Right kidney (tissue), 1 donor: ENCODE results near the gene UAP1L1.

Experiments used
- DNase-seq: peaks from one replicate; pipeline ENCODE4 v3.0.0-alpha.2; 2016

UAP1L1 gene

DNA sequence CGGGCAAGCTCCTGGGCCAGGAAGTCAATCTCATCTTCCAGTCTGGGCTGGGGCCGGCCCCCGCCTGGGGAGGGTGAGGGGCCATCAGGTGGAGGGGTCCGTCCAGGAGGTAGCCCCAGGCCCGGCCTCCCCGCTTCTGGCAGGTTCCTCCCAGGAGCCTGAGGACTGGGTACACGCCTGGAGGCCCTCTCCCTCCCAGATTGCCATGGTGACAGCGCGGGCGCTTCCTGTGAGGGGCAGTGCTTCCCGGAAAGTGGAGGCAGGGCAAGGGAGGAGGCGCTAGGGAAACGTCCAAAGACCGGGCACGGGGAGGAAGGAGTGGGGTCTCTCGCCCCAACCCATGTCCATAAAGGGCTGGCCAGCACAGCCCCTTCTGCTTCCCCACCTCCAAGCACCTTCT, 36.2 kb upstream of the UAP1L1 start:
- no peak for DNase-seq

- DNase-seq = no peak
These were observed 34.3 kb upstream of the UAP1L1 start for GRCh38 chr9:137042751-137043727.

DNA sequence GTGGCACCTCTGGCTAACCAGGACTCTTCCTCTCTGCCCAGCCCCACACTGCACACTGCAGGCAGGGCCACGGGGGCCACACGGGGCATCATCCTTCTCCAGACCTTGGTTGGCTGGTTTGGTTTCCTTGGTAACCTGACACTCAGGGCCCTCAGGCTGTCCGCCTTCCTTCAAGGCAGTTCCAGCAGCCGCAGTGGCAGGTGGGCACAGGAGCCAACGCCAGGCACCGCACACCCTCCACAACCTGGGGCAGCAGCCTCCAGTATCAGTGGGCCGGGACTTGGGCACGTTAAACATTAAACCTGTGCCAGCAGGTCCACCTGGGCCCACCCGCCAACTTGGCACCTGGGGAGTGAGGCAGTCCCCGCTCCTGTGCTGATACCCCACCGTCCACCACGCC, 33.3 kb upstream of the UAP1L1 start:
- no peak for DNase-seq

- no peak for DNase-seq
These were observed 32.7 kb upstream of the UAP1L1 start for GRCh38 chr9:137044502-137045177.

GRCh38 chr9:137045294-137046087, 31.8 kb upstream of the UAP1L1 start:
- no peak for DNase-seq

GRCh38 chr9:137046088-137046787, 31.1 kb upstream of the UAP1L1 start, which contains the start of gene NPDC1:
Gene NPDC1, minus strand, starts transcription at chr9:137046177. Its CDS starts 188 bp downstream, at chr9:137045989.
- DNase-seq = peak; percentile 92

DNA sequence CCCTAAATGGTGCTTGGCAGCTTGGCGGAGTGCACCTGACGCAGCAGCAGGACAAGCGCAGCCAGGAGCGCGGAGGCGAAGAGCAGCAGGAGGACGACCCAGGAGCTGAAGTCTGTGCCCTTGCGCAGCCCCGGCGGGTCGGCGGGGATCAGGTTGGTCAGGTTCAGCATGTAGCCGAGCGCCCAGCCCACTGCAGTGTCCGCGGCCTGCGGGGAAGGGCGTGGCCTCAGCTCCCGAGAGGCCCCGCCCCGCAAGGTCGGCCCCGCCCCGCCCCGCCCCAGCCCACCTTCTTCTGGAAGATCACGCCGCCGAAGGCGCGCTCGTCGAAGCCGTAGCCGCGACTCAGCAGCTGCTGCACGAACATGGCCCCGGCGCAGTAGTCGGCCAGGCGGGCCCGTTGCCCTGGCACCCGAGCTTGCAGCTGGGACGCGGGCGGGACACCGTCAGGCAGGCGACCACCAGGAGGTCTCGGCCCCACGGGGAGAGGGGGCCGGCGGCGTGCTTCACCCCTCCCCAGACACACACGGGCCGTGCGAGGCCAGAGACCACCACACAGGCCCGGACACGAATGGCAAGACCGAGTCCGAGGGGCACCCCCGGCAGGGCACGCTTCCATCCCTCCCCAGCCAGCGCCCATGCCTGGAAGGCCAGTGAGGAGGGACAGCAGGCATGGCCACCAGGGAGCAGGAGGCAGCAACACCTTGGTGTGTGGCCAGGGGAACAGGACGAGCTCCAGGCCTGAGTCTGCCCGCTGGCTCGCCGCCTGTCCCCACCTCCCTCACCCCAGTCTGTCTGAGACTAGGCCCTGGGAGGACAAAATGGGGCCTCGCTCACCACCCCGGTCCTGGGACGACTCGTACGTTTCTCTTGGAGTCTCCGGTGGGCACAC, 28.4 kb upstream of the UAP1L1 start:
- DNase-seq = no peak

DNA sequence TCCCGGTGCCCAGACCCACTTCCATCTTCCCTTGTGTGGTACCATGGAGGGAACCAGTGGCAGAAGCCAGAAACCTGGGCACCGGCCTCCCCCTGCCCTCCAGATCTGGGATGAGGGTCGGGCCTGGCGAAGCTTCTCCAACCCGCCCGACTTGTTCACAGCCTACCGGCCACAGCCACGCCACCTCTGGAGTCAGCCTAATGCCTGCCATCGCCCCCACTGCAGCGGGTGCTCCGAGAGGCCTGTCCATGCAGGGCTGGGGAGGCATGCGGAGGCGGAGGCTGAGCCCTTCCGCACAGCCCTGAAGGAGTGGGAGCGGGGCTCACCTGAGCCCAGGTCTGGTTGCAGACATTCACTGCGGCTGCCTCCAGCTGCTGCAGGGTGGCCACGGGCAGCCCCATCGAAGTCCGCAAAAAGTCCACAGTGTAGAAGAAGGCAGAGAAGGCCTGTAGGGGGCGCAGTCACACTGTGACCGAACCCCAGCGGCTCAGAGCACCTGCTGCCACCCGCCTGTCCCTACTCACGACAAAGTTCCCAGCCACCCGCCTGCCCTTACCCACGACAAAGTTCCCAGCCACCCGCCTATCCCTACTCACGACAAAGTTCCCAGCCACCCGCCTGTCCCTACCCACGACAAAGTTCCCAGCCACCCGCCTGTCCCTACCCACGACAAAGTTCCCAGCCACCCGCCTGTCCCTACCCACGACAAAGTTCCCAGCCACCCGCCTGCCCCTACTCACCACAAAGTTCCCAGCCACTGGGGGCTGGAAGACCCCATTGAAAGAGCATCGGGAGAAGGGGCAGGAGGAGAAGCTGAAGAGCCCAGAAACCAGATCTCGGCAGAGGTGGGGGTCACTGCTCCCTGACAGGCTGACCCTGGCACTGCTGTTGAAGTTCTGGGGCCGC, 27.5 kb upstream of the UAP1L1 start:
- DNase-seq = no peak

DNA sequence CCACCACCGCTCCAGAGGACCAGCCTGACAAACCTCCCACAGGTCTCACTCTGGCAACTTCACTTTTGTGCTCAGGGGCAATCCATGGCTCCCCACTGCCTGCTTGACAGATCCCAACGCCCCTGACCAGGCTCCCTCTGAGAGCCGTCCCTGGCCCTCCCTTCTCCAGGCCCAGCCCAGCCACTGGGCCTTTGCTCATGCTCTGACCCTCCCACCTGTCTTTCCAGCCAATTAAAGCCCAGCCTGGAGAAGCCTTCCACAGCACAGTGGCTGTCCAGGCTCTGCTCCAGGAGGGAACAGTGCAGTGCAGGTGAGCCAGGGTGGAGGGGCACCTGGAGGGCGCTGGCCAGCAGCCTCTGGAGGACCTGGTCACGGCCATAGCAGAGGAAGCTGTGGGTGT, 26.7 kb upstream of the UAP1L1 start:
- DNase-seq = no peak

DNA sequence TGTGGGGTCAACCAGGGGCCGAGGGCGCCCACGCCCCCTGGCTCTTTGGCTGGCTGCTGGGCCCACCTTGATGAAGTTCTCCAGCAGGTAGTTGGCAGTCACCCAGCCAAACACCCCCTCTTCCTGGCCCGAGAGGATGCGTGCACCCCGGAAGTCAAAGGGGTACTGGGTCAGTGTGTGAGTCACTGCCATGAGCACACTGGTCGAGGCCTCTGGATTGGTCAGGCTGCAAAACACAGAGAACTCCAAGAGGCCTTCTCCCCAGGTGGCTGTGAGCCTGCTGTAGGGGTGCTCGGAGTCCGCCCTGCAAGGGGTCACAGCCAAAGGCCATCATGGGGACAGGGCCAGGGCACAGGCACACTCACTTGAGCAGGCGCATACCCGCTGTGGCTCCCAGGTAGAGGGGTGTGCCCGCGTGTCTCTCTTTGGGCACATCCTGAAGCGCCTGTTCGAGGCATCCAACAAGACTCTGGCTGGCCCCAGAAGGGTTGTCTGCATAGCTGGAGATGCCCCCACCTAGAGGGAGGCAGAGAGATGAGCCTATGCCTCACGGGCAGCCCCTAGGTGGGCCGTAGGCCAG, 26.1 kb upstream of the UAP1L1 start:
- DNase-seq = no peak

- DNase-seq = no peak
These were observed 25.0 kb upstream of the UAP1L1 start for GRCh38 chr9:137052293-137052692.

DNA sequence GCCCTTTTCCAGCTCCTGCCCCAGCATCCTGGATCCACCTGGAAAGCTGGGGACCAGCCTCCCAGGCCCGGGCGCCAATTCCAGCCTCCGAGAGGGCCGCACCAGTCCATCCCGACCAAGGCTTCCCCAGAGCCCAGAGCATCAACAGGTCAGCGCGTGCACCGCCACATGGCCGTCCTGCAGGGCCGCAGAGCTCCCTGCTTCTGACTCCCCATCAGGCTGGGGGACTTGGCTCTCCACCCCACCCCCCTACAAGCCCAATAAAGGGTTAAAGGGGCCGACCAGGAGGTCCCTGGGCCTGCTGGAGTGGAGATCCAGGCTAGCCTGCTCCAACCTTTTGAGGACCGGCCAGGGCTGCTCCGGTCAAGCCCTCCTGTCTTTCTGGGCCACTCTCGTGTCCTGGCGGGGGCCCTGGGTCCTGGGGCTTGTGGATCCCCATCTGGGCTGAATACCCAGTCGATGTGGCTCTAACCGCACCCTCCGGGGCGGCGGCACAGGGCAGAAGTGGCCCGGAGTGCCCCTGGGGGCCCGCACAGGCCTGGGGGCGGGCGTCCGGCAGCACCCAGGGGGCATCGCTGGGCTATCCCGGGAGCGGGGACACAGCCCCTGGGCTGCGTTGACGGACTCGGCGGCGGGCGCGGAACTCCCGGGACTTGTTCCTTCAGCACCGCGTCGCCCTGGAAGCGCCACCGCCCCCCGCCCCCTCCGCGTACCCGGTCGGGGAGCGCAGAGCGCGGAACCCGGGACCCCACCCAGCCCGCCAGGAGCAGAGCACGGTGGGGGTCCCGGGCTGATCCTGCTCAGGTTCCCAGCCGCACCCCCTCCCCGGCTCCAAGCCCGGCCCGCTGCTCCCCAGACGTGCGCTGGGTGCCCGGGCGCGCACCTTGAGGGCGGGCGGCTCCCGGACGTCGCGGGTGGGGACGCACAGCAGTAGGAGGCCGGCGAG, 24.0 kb upstream of the UAP1L1 start:
- no peak for DNase-seq

- DNase-seq = no peak
These were observed 23.1 kb upstream of the UAP1L1 start, which contains the start of gene ENTPD2 for GRCh38 chr9:137053944-137054931. Gene ENTPD2, minus strand, starts transcription at chr9:137054061. Its CDS starts 64 bp downstream, at chr9:137053997.

DNA sequence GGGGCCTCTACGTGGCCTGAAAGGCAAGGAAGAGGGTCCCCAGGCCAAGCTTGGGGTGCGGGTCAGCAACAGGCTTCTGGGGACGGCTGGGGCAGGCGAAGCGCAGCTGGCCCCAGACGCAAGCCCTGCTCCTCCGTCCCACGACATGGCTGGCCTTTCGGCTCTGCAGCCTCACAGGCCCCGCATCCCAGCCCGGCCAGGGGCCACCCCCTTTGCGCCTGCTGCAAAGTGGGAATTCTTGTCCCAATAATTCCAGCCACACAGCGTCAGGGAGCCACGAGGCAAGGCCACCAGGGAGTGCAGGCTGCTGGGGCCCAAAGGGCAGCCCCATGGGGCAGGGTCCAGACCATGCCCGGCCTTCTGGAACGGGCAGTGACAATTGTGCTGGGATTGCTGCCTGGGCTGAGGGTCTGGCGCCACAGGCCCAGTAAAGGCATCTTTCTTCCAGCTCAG, 22.4 kb upstream of the UAP1L1 start:
- DNase-seq = no peak

- peak; percentile 60 for DNase-seq
These were observed 21.6 kb upstream of the UAP1L1 start for GRCh38 chr9:137055385-137056364.
